ENCODE data around the gene LAMA1.

LAMA1 gene

GRCh38 chr18:6929370-6930102 lies 188.1 kb downstream of the LAMA1 start:
- H3K36me3 ChIP-seq (ENCODE audit: control insufficient read depth, insufficient read depth, low read length), result no peaks in the 10 kb centered on the region
- H3K4me3 ChIP-seq (ENCODE audit: low read length), result no peak overlapping the region
- H3K4me1 ChIP-seq (ENCODE audit: control insufficient read depth, insufficient read depth, low read length), result no peaks in the 10 kb centered on the region
- H3K27me3 ChIP-seq (ENCODE audit: control insufficient read depth, insufficient read depth, low read length), result no peaks in the 10 kb centered on the region
- no peaks in the 10 kb centered on the region for H3K9me3 ChIP-seq (ENCODE audit: control insufficient read depth, low read length)
- no peak overlapping the region for H3K9ac ChIP-seq (ENCODE audit: low read length)

GRCh38 chr18:6928359-6928758 lies 189.2 kb downstream of the LAMA1 start:
- Histone ChIP-seq H3K9ac (ENCODE audit: low read length) (no peak overlapping the region), H3K27me3 (ENCODE audit: control insufficient read depth, insufficient read depth, low read length) (no peaks in the 10 kb centered on the region), H3K9me3 (ENCODE audit: control insufficient read depth, low read length) (no peaks in the 10 kb centered on the region)

GRCh38 chr18:6927153-6927552 lies 190.4 kb downstream of the LAMA1 start:
- Histone ChIP-seq H3K9me3 (ENCODE audit: control insufficient read depth, low read length) (no peaks in the 10 kb centered on the region), H3K27me3 (ENCODE audit: control insufficient read depth, insufficient read depth, low read length) (no peaks in the 10 kb centered on the region), H3K9ac (ENCODE audit: low read length) (no peak overlapping the region), H3K4me1 (ENCODE audit: control insufficient read depth, insufficient read depth, low read length) (no peaks in the 10 kb centered on the region), H3K4me3 (ENCODE audit: low read length) (no peak overlapping the region), H3K36me3 (ENCODE audit: control insufficient read depth, insufficient read depth, low read length) (no peaks in the 10 kb centered on the region)

More at GRCh38 chr18:6928359-6928758, 189.2 kb downstream of the LAMA1 start:
- no peak overlapping the region for H3K4me3 ChIP-seq (ENCODE audit: low read length)
- H3K4me1 ChIP-seq (ENCODE audit: control insufficient read depth, insufficient read depth, low read length), result no peaks in the 10 kb centered on the region
- no peaks in the 10 kb centered on the region for H3K36me3 ChIP-seq (ENCODE audit: control insufficient read depth, insufficient read depth, low read length)

GRCh38 chr18:6923220-6923619 lies 194.4 kb downstream of the LAMA1 start:
- H3K9me3 ChIP-seq (ENCODE audit: control insufficient read depth, low read length), result no peaks in the 10 kb centered on the region
- no peak overlapping the region for H3K4me3 ChIP-seq (ENCODE audit: low read length)
- H3K4me1 ChIP-seq (ENCODE audit: control insufficient read depth, insufficient read depth, low read length), result no peaks in the 10 kb centered on the region
- H3K36me3 ChIP-seq (ENCODE audit: control insufficient read depth, insufficient read depth, low read length), result no peaks in the 10 kb centered on the region
- no peak overlapping the region for H3K9ac ChIP-seq (ENCODE audit: low read length)
- no peaks in the 10 kb centered on the region for H3K27me3 ChIP-seq (ENCODE audit: control insufficient read depth, insufficient read depth, low read length)

- Histone ChIP-seq H3K4me3 (ENCODE audit: low read length) (no peak overlapping the region), H3K9ac (ENCODE audit: low read length) (no peak overlapping the region), H3K9me3 (ENCODE audit: control insufficient read depth, low read length) (no peaks in the 10 kb centered on the region), H3K4me1 (ENCODE audit: control insufficient read depth, insufficient read depth, low read length) (no peaks in the 10 kb centered on the region), H3K27me3 (ENCODE audit: control insufficient read depth, insufficient read depth, low read length) (no peaks in the 10 kb centered on the region), H3K36me3 (ENCODE audit: control insufficient read depth, insufficient read depth, low read length) (no peaks in the 10 kb centered on the region)
These were observed 196.0 kb downstream of the LAMA1 start for GRCh38 chr18:6921571-6921970.

GRCh38 chr18:6920099-6920955 lies 197.3 kb downstream of the LAMA1 start:
- Histone ChIP-seq H3K9ac (ENCODE audit: low read length) (no peak overlapping the region), H3K36me3 (ENCODE audit: control insufficient read depth, insufficient read depth, low read length) (no peaks in the 10 kb centered on the region), H3K27me3 (ENCODE audit: control insufficient read depth, insufficient read depth, low read length) (no peaks in the 10 kb centered on the region), H3K9me3 (ENCODE audit: control insufficient read depth, low read length) (no peaks in the 10 kb centered on the region), H3K4me3 (ENCODE audit: low read length) (no peak overlapping the region), H3K4me1 (ENCODE audit: control insufficient read depth, insufficient read depth, low read length) (no peaks in the 10 kb centered on the region)

GRCh38 chr18:6917072-6917471 lies 200.5 kb downstream of the LAMA1 start:
- Histone ChIP-seq H3K36me3 (ENCODE audit: control insufficient read depth, insufficient read depth, low read length) (no peaks in the 10 kb centered on the region), H3K4me1 (ENCODE audit: control insufficient read depth, insufficient read depth, low read length) (no peaks in the 10 kb centered on the region), H3K9ac (ENCODE audit: low read length) (no peak overlapping the region), H3K9me3 (ENCODE audit: control insufficient read depth, low read length) (no peaks in the 10 kb centered on the region), H3K4me3 (ENCODE audit: low read length) (no peak overlapping the region), H3K27me3 (ENCODE audit: control insufficient read depth, insufficient read depth, low read length) (no peaks in the 10 kb centered on the region)

GRCh38 chr18:6901286-6901926 lies 216.2 kb downstream of the LAMA1 start:
- H3K4me3 ChIP-seq (ENCODE audit: low read length), result no peak overlapping the region
- no peaks in the 10 kb centered on the region for H3K36me3 ChIP-seq (ENCODE audit: control insufficient read depth, insufficient read depth, low read length)
- H3K4me1 ChIP-seq (ENCODE audit: control insufficient read depth, insufficient read depth, low read length), result no peaks in the 10 kb centered on the region
- H3K27me3 ChIP-seq (ENCODE audit: control insufficient read depth, insufficient read depth, low read length), result no peaks in the 10 kb centered on the region
- H3K9me3 ChIP-seq (ENCODE audit: control insufficient read depth, low read length), result no peaks in the 10 kb centered on the region
- H3K9ac ChIP-seq (ENCODE audit: low read length), result no peak overlapping the region

GRCh38 chr18:6891788-6892187 lies 225.8 kb downstream of the LAMA1 start:
- H3K4me1 ChIP-seq (ENCODE audit: control insufficient read depth, insufficient read depth, low read length), result no peaks in the 10 kb centered on the region
- H3K27me3 ChIP-seq (ENCODE audit: control insufficient read depth, insufficient read depth, low read length), result no peaks in the 10 kb centered on the region
- no peak overlapping the region for H3K4me3 ChIP-seq (ENCODE audit: low read length)
- H3K9ac ChIP-seq (ENCODE audit: low read length), result no peak overlapping the region
- no peaks in the 10 kb centered on the region for H3K36me3 ChIP-seq (ENCODE audit: control insufficient read depth, insufficient read depth, low read length)
- no peaks in the 10 kb centered on the region for H3K9me3 ChIP-seq (ENCODE audit: control insufficient read depth, low read length)

Measured in mucosa of stomach (tissue), 1 donor.